GM13976 (cell line): ENCODE data around the gene PTPN4.
A peak's percentile ranks its signal among the peaks of the same experiment; 100 is the strongest.

Experiments
- DNase-seq: peaks from one replicate; pipeline ENCODE4 v3.0.0; 2012; ENCODE audit warnings: low spot score
- in situ Hi-C: fragments of 300-500 bp; cut with MboI; formaldehyde crosslinking; loops from one replicate; pipeline ENCODE4 v1.12.0; 2022; ENCODE audit warnings: low sequenced_read_pairs, mixed read lengths, inconsistent platforms; ENCODE audit not compliant: unreplicated experiment
- TF ChIP-seq, protein P1 (sequence below): IDR thresholded peaks from 2 replicates; pipeline ENCODE4 v1.5.1; 2012; ENCODE audit warnings: borderline replicate concordance, mild to moderate bottlenecking; ENCODE audit not compliant: insufficient read depth; ENCODE audit errors: extremely low read depth, missing control alignments, control extremely low read depth

The PTPN4 gene, protein sequence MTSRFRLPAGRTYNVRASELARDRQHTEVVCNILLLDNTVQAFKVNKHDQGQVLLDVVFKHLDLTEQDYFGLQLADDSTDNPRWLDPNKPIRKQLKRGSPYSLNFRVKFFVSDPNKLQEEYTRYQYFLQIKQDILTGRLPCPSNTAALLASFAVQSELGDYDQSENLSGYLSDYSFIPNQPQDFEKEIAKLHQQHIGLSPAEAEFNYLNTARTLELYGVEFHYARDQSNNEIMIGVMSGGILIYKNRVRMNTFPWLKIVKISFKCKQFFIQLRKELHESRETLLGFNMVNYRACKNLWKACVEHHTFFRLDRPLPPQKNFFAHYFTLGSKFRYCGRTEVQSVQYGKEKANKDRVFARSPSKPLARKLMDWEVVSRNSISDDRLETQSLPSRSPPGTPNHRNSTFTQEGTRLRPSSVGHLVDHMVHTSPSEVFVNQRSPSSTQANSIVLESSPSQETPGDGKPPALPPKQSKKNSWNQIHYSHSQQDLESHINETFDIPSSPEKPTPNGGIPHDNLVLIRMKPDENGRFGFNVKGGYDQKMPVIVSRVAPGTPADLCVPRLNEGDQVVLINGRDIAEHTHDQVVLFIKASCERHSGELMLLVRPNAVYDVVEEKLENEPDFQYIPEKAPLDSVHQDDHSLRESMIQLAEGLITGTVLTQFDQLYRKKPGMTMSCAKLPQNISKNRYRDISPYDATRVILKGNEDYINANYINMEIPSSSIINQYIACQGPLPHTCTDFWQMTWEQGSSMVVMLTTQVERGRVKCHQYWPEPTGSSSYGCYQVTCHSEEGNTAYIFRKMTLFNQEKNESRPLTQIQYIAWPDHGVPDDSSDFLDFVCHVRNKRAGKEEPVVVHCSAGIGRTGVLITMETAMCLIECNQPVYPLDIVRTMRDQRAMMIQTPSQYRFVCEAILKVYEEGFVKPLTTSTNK

DNA sequence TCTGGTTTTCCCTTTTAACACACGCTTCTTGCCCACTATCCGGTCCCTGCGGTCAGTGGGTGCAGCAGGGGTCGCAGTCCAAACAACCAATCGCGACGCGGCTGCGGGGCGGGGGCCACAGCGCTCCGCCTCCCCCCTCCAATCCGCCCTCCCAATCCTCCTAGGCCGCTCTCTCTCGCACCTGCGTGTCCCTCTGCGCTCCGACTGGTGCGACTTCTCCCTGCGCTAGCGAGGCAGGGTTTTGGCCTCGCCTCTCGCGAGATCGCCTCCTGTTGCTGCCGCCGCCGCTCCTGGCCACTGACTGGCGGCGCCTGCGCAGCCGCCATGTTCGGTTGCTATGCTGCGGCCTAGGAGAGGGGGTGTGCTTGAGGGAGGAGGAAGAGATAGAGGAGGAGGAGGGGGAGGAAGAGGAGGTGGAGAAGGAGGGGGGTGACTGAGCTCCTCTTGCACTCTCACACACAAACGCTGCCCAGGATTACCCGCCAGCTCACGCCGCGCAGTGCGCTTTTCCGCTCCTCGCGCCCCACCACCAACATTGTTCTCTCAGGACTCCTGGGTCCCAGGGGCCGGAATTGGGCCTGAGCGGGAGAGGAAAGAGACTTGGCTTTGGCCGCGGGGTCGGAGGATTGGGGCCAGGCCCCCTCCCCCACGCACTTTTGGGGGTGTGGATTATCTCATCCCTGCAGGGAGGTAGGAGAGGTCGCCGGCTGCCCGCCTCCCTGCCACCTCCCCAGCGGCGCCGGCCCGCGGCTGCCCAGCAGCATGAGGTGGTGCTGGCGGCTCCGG is at the start of gene PTPN4:
Gene PTPN4 (plus strand): TSS at position 472 of the 786 bp plus-strand sequence. CDS start 49,932 bp downstream, outside the sequence.
- peak; percentile 97 for DNase-seq
- in situ Hi-C loops: no loop called here

DNA sequence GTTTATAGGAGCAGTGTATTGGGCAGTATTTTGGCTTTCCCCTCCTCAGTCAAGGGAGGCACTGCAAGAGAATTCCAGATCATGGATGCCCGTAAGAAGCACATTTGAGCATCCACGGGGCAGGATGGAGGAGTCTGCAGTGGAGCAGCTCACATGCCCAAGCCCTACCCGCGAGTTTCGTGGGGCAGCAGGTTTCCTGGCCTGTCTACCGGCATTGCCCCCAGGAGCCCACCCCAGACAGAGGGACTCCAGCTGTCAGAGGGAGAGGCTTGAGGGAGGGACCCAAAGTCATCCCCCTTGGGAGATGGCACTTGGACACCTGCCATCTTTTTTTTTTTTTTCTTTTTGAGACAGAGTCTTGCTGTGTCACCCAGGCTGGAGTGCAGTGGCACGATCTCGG is 49.4 kb upstream of the PTPN4 start:
- in situ Hi-C loops: no loop called here
- no peak for DNase-seq
- TF ChIP-seq, protein P1, sequence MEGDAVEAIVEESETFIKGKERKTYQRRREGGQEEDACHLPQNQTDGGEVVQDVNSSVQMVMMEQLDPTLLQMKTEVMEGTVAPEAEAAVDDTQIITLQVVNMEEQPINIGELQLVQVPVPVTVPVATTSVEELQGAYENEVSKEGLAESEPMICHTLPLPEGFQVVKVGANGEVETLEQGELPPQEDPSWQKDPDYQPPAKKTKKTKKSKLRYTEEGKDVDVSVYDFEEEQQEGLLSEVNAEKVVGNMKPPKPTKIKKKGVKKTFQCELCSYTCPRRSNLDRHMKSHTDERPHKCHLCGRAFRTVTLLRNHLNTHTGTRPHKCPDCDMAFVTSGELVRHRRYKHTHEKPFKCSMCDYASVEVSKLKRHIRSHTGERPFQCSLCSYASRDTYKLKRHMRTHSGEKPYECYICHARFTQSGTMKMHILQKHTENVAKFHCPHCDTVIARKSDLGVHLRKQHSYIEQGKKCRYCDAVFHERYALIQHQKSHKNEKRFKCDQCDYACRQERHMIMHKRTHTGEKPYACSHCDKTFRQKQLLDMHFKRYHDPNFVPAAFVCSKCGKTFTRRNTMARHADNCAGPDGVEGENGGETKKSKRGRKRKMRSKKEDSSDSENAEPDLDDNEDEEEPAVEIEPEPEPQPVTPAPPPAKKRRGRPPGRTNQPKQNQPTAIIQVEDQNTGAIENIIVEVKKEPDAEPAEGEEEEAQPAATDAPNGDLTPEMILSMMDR: no peak

More for the DNA sequence above, at the start of gene PTPN4:
- TF ChIP-seq, protein P1: no peak

DNA sequence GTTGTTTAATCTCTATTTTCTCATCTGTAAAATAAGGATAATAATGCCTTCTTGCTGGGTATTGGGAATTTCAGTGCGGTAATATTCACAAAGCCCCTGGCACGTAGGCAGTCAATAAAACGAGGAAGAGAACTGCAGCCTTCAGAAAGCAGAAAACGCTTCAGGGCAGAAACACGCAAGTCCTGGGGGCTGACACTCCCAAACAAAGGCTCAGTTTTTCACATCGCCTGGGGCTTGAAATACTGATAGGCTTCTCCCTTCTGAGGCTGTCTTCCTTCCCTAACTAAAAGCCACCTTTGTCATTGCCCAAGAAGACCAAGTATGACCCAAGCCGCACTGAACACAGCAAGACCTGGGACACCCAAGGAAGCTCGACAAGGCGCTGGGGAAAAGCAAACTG is 48.4 kb upstream of the PTPN4 start:
- in situ Hi-C loops: no loop called here
- TF ChIP-seq, protein P1: no peak
- DNase-seq: no peak

DNA sequence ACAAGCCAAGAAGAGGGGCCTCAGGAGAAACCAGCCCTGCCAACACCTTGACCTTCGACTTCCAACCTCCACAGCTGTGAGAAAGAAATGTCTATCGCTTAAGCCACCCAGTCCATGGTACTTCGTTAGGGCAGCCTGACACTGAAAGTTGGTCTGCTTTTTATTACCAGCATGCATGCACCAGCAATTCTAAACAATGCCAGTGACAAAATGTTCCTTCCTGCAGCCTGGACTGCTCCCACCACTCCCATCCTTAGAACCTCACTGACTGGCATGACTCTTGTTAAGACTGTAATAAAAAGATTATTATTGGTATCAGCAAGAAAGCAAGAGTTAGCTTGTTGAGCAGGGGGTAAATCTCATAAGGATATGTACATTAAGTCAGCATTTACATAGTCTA is 47.2 kb upstream of the PTPN4 start:
- no peak for DNase-seq
- TF ChIP-seq, protein P1: no peak
- in situ Hi-C loops: no loop called here

DNA sequence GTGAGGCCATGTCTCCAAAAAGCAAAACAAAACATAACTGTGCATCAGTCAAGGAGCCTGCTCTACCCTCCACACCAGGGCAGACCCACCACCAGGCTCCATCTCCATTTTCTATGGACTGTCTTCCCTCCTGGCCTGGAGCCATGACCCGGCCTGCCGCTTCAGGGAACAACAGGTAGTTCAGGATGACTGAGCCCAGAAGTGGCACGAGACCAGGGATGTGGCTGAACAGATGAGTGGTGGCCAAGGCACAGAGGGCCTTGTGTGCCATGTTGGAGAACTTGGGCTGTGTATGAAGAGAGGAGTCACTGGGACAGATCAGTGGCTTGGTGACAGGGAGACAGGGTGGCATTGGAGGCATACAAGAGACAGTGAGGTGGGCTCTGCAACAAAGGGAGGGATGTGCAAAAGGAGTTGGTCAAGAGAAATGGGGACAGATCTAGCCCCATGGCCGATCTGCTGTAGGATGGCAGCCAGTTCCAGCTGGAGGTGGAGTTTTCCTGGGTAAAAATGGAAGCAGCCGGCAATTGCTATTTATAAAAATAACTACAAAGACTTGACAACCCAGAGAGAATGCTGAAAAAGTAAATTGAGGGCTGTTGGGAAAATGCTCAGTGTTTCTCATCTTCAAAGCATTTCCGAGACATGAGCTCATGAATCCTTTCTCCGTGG is 45.8 kb upstream of the PTPN4 start:
- in situ Hi-C loops: no loop called here
- no peak for DNase-seq
- TF ChIP-seq, protein P1: no peak
